NCI-H510A treated with DMSO at 0.1 percent for 48 hours (cell line): ENCODE measurements around the gene CCDC6.
A peak's percentile ranks its signal among the peaks of the same experiment; 100 is the strongest.
"Not testable (repeated sequence)": the region's sequence is repeated elsewhere in the genome, so short reads cannot be mapped to it uniquely, and the experiment has no call there.

ENCODE experiments used
- DNase-seq: peaks from one replicate; lab custom pipeline; 2025; lab: John Stamatoyannopoulos, UW

Gene CCDC6

DNA sequence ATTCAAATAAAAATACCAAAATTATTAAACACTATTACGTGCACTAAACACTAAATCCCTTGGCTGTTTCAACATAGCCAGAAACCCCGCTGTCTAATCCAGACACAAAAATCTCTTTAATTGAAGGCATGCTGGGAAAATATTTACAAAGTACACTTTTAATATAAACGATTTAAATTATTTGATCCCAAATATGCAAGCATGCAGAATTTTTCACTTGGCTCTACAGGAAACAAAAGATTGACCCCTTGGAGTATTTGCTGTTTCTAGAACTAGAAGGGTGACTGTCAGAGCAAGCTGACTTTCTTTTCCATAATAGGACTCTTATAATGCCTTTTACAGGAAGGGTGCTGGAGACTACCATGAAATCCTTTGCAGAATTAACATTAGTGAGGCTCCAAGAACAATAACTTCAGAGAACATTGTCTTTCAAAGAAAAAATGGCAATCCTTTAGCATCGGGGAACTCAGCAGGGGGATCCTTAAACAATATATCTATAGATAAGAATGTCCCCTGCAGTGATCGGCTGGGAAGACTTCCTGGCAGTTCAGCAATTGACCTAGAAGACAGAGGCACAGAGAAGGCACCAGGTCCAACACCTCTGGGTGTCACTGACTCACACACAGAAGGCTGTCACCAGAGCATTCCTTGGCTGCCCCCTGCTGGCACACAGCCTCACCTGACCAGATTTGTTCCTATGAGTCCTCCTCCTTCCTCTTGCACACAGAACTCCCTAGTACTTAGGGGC lies 97.3 kb downstream of the CCDC6 start:
- DNase-seq: peak; percentile 10

- DNase-seq: no peak
These were observed 98.4 kb downstream of the CCDC6 start for GRCh38 chr10:59807629-59808620.

GRCh38 chr10:59805014-59805413 lies 101.3 kb downstream of the CCDC6 start:
- no peak for DNase-seq

- no peak for DNase-seq
These were observed 102.1 kb downstream of the CCDC6 start for GRCh38 chr10:59804220-59804619.

DNA sequence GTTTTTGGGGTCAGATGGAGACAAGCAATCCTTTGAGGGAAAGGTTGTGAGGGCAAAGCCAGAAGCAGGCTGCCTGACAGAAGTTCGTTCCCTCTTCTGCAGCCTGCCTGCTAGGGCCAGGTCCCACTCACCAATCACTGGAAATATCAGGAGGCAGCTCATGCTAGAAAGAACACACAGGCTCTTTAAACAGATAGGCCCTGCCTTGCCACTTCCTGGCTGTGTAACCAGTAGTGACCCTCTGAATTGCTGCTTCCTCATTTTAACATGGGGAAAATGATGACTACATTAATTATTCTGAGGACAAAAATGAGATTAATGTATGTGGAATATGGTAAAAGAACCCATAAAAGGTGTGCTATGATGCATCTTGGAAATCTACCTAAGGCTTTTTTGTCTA lies 102.6 kb downstream of the CCDC6 start:
- no peak for DNase-seq

- DNase-seq: no peak
These were observed 105.2 kb downstream of the CCDC6 start for GRCh38 chr10:59801171-59801570.

DNA sequence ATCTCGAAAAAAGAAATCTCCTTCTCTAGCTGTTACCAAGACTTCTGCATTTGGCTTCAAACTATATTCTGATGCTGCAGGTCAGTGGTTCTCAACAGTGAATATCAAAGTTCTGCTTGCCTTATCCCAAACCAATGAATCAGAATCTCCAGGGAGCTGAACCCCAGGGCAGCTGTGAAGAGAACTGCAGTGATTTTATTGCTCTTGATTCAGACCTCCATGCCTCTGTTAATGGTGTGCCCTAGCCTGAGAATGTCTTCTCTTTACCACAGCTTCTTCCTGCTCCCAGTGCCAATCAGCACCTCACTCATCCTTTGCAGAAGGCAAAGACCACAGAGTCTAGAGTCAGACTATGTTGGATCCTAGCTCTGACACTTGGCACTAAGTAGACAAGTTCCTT lies 106.9 kb downstream of the CCDC6 start:
- no peak for DNase-seq

- DNase-seq: no peak
These were observed 112.4 kb downstream of the CCDC6 start for GRCh38 chr10:59793919-59794318.

DNA sequence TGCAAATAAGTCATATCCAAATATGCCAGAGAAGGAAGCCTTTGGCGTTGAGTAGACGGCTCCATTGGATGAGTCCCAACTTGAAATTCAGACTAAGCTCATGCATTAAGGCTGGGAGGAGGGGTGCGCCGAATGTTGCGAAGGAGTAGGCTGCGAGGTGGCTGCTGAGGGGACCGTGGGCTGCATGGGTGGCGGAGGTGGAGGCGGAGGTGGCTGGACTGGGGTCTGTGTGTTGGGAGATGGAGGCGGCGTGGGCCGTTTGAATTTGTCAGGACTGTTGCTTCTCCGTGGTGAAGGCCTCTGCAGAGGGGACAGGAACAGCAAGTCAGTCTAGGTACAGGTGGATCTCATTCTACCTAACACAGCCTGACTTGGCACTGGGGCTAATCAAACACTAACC lies 113.5 kb downstream of the CCDC6 start:
- DNase-seq: no peak

- no peak for DNase-seq
These were observed 114.8 kb downstream of the CCDC6 start for GRCh38 chr10:59791601-59792000.

DNA sequence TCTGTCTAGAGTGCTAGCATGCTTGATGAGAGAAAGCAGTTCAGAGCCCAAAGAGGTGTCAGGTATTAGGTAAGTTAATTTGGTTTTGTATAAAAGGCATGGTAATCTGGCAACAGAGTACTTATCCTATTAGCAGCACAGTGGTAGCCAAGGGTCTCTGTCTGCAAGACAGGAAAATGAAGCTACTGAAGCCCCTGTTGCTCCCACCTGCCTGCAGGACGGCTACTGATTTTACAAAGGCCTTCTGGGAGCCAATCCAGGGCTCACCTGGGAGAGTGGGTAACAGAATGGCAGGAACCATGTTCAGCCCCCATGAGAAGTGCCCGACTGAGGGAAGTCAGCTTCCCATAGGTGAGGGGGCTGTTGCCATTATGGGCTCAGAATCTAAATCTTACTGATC lies 116.3 kb downstream of the CCDC6 start:
- DNase-seq: not testable (repeated sequence)

GRCh38 chr10:59788914-59789313 lies 117.4 kb downstream of the CCDC6 start:
- DNase-seq: not testable (repeated sequence)

GRCh38 chr10:59787032-59787431 lies 119.3 kb downstream of the CCDC6 start:
- not testable (repeated sequence) for DNase-seq

DNA sequence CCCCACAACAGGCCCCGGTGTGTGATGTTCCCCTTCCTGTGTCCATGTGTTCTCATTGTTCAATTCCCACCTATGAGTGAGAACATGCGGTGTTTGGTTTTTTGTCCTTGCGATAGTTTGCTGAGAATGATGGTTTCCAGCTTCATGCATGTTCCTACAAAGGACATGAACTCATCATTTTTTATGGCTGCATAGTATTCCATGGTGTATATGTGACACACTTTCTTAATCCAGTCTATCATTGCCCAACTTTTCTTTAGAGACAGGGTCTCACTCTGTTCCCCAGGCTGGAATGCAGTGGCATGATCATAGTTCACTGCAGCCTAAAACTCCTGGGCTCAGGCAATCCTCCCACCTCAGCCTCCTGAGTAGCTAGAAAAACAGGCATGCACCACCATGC lies 120.9 kb downstream of the CCDC6 start:
- not testable (repeated sequence) for DNase-seq

DNA sequence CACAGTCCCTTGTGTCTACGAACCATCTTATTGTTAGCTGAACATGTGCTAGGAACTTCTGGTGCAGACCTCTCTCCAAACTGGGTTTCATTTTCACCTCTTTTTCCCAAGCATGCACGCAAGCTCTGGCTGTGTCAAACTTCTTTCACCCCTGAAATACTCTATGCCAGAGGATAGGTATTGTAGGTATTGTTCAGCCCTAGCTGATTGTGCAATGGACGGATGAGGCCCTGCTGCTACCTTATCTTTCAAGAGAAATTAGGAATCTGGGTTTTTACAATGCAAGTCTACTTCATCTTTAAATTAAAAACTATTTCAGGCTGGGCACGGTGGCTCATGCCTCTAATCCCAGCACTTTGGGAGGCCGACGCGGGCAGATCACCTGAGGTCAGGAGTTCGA lies 124.8 kb downstream of the CCDC6 start:
- DNase-seq: no peak

DNA sequence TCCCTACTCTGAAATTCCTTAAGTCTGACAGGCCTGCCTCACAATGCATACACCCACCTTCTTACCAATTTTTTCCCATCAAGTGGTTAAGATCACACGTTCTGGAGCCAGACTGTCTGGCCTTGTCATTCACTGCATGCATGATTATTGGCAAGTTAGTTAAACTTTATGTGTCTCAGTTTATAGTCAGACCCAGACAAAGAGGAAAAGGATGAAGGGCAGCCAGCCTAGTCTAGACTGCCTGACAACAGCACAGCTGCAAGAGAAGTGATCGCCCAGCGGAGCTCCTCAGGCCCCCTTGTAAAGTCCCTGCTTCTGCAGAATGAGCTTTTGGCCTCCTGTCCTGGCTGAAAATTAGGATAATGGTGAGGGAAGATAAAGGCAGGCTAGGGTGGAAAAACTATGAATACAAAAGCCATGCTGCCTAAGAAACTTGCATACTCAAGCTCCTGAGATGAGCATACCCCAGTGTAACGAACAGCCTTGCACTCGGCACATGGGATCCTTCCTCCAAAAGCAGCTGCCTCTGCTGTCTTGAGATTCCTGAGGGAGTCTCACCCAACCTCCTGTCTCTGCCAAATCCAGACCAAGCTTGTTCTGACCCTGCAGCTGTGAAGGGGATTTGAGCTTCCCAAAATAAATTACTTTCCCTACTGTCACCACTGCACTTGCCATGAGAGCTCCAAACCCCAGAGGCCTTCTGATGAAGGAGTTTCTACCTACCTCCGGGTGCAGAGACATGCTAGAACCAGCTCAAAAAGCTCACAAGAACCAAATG lies 126.4 kb downstream of the CCDC6 start:
- no peak for DNase-seq

DNA sequence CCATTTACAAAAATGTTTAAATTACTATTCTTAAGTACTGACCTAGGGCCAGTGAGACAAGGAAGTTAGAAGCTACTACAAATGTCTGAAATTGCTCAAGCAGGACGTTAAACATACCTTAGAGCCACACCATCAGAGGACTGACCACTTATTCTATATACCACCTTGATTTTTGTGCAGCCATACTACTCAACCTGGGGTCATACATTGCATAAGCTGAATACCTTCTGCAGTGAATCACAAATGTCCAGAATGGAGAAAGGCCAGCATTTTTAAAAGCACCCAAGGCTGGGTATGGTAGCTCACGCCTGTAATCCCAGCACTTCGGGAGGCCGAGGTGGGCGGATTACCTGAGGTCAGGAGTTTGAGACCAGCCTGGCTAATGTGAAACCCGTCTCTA lies 131.9 kb downstream of the CCDC6 start:
- DNase-seq: no peak

- no peak for DNase-seq
These were observed 133.3 kb downstream of the CCDC6 start for GRCh38 chr10:59773088-59773487.

- no peak for DNase-seq
These were observed 135.1 kb downstream of the CCDC6 start for GRCh38 chr10:59771162-59771807.

DNA sequence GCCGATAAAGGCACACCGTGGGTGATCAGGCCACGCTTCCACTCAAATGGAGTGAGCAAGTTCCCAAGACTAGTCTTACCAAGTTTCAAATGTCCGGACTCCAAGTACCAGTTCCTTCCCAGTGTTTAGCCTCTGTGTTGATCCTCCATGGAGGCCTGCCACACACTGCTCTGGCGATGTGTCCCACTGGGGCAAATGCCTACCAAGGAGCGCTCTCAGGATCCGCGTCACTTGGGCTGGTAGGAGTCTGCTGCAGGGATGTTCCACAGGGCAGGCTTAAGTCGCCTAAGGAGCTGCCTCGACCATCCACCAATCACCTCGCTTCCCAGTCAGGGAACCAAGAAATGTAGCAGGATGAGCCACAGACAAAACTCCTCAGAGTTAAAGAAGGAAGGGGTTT lies 135.7 kb downstream of the CCDC6 start:
- no peak for DNase-seq

DNA sequence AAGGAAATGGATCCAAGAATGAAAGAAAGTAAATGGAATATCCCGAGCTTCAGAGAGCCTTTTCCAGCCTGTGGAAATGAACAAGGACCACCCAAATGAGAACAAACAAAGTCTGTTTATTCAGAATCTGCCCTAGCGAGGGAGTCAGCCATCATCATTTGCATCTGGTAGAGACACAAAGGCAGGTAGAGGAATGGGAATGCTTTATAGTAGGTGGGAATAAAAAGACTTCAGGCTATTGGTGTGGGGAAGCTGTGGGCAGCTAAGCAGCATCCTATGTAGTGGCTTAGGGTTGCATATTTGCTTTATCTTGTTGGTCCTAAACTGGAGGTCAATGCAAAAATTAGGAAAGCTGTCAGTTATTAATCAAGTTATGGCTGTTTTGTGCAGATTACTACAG lies 143.9 kb downstream of the CCDC6 start:
- no peak for DNase-seq

- no peak for DNase-seq
These were observed 148.4 kb downstream of the CCDC6 start for GRCh38 chr10:59757966-59758365.
